Trophoblast cell (in vitro differentiated cells and primary cell): ENCODE results near the gene FBXO44.

Source experiments
- DNase-seq, 2 donors: peaks; one replicate each; pipeline ENCODE4 v3.0.0-alpha.2; 2016
- H2AFZ ChIP-seq: 2 replicates; pipeline ENCODE4 v1.6.1; 2013; ENCODE audit warnings: low read length, moderate library complexity, mild to moderate bottlenecking; ENCODE audit not compliant: insufficient read depth, poor library complexity
- H2AK5ac ChIP-seq: 2 replicates; pipeline ENCODE4 v1.6.1; 2013; ENCODE audit warnings: mild to moderate bottlenecking, low read length
- H2BK120ac ChIP-seq: 2 replicates; pipeline ENCODE4 v1.6.1; 2013; ENCODE audit warnings: low read length, mild to moderate bottlenecking, moderate library complexity; ENCODE audit not compliant: insufficient read depth, poor library complexity
- H2BK12ac ChIP-seq: 2 replicates; pipeline ENCODE4 v1.6.1; 2013; ENCODE audit warnings: mild to moderate bottlenecking, low read length, moderate library complexity
- H2BK5ac ChIP-seq: 2 replicates; pipeline ENCODE4 v1.6.1; 2013; ENCODE audit warnings: low read length, low read depth, moderate library complexity, mild to moderate bottlenecking; ENCODE audit not compliant: poor library complexity
- H3K14ac ChIP-seq: 2 replicates; pipeline ENCODE4 v1.6.1; 2013; ENCODE audit warnings: mild to moderate bottlenecking, low read length
- H3K18ac ChIP-seq: 2 replicates; pipeline ENCODE4 v1.6.1; 2013; ENCODE audit warnings: mild to moderate bottlenecking, low read length
- H3K23ac ChIP-seq: 2 replicates; pipeline ENCODE4 v1.6.1; 2013; ENCODE audit warnings: low read length
- H3K27ac ChIP-seq: 2 replicates; pipeline ENCODE4 v1.5.1; 2013; ENCODE audit warnings: low read depth, mild to moderate bottlenecking, inconsistent platforms, low read length, moderate library complexity
- H3K27me3 ChIP-seq: 2 replicates; pipeline ENCODE4 v1.6.1; 2013; ENCODE audit warnings: inconsistent platforms, mild to moderate bottlenecking, low read length, moderate library complexity; ENCODE audit not compliant: insufficient read depth
- H3K36me3 ChIP-seq, 2 experiments: 1 replicate in 1 of 2; 2 replicates in 1 of 2; pipeline ENCODE4 v1.6.1; 2013; ENCODE audit warnings: low read length in 2 of 2, mild to moderate bottlenecking in 2 of 2, moderate library complexity in 1 of 2; ENCODE audit not compliant: insufficient read depth in 2 of 2, control insufficient read depth in 1 of 2
- H3K4ac ChIP-seq: 2 replicates; pipeline ENCODE4 v1.6.1; 2013; ENCODE audit warnings: low read depth, mild to moderate bottlenecking, low read length, moderate library complexity
- H3K4me1 ChIP-seq, 2 experiments: 1 replicate in 1 of 2; 2 replicates in 1 of 2; pipeline ENCODE4 v1.6.1; 2013; ENCODE audit warnings: low read length in 2 of 2, mild to moderate bottlenecking in 2 of 2, moderate library complexity in 1 of 2; ENCODE audit not compliant: insufficient read depth in 2 of 2, control insufficient read depth in 1 of 2
- H3K4me2 ChIP-seq: 2 replicates; pipeline ENCODE4 v1.6.1; 2013; ENCODE audit warnings: inconsistent platforms, mild to moderate bottlenecking, low read length, moderate library complexity
- H3K4me3 ChIP-seq: 2 replicates; pipeline ENCODE4 v1.5.1; 2013; ENCODE audit warnings: mild to moderate bottlenecking, low read depth, low read length, inconsistent platforms
- H3K79me1 ChIP-seq: one replicate; pipeline ENCODE4 v1.6.1; 2013; ENCODE audit warnings: low read length
- H3K79me2 ChIP-seq: 2 replicates; pipeline ENCODE4 v1.6.1; 2013; ENCODE audit warnings: low read length, mild to moderate bottlenecking; ENCODE audit not compliant: control insufficient read depth, insufficient read depth, poor library complexity
- H3K9ac ChIP-seq: 2 replicates; pipeline ENCODE4 v1.6.1; 2013; ENCODE audit warnings: mild to moderate bottlenecking, low read length
- H3K9me3 ChIP-seq: 2 replicates; pipeline ENCODE4 v1.6.1; 2013; ENCODE audit warnings: low read depth, mild to moderate bottlenecking, control low read depth, inconsistent platforms, low read length; ENCODE audit not compliant: insufficient read depth
- H4K12ac ChIP-seq: 2 replicates; pipeline ENCODE4 v1.6.1; 2013; ENCODE audit warnings: low read depth, mild to moderate bottlenecking, low read length, moderate library complexity
- H4K8ac ChIP-seq: 2 replicates; pipeline ENCODE4 v1.6.1; 2013; ENCODE audit warnings: low read depth, mild to moderate bottlenecking, low read length, moderate library complexity
- H4K91ac ChIP-seq: one replicate; pipeline ENCODE4 v1.6.1; 2013; ENCODE audit warnings: low read depth, mild to moderate bottlenecking, low read length, moderate library complexity
- WGBS: extraction: QIAGEN DNeasy Blood & Tissue Kit; methylation state at CpG from one replicate; pipeline ENCODE4 v1.1.7; 2013; ENCODE audit warnings: missing lambda C conversion rate; ENCODE audit not compliant: insufficient read length, insufficient coverage; ENCODE audit errors: extremely low coverage; 5-methylcytosine and 5-hydroxymethylcytosine counted together

Gene FBXO44

GRCh38 chr1:11706292-11706691, 51.6 kb downstream of the FBXO44 start:
- H3K27me3 ChIP-seq: no peaks in the 10 kb centered on the region
- no peaks in the 10 kb centered on the region for H3K4me1 ChIP-seq
- no peak overlapping the region for H2AK5ac ChIP-seq
- H2BK120ac ChIP-seq: no peak overlapping the region
- H4K8ac ChIP-seq: no peak overlapping the region
- H3K9ac ChIP-seq: no peak overlapping the region
- H3K23ac ChIP-seq: no peak overlapping the region
- no peak for DNase-seq
- H3K14ac ChIP-seq: no peak overlapping the region
- H2BK12ac ChIP-seq: no peak overlapping the region
- no peak overlapping the region for H4K12ac ChIP-seq
- no peak overlapping the region for H3K27ac ChIP-seq
- H2AFZ ChIP-seq: no peak overlapping the region
- no peak overlapping the region for H3K18ac ChIP-seq
- no peak overlapping the region for H3K4me3 ChIP-seq
- H3K4ac ChIP-seq: no peak overlapping the region
- no peak overlapping the region for H4K91ac ChIP-seq
- H3K36me3 ChIP-seq: no peaks in the 10 kb centered on the region
- H3K4me2 ChIP-seq: no peak overlapping the region
- H3K79me1 ChIP-seq: no peaks in the 10 kb centered on the region
- no CpG with 5 or more reads among the region's 14 CpGs for WGBS
- H2BK5ac ChIP-seq: no peak overlapping the region
- no peaks in the 10 kb centered on the region for H3K79me2 ChIP-seq
- H3K9me3 ChIP-seq: peaks cover 6% of the 10 kb centered on the region

GRCh38 chr1:11707621-11708276, 53.1 kb downstream of the FBXO44 start:
- no CpG with 5 or more reads among the region's 17 CpGs for WGBS
- Histone ChIP-seq H3K18ac (no peak overlapping the region), H3K14ac (no peak overlapping the region), H4K91ac (no peak overlapping the region), H3K9me3 (peaks cover 3% of the 10 kb centered on the region), H3K36me3 (no peaks in the 10 kb centered on the region), H2BK120ac (no peak overlapping the region), H3K4me1 (no peaks in the 10 kb centered on the region), H3K79me1 (no peaks in the 10 kb centered on the region), H2BK12ac (no peak overlapping the region), H2AK5ac (no peak overlapping the region), H3K4me3 (peak overlapping the region; percentile 23), H3K4me2 (no peak overlapping the region), H3K23ac (no peak overlapping the region), H4K8ac (no peak overlapping the region), H3K4ac (no peak overlapping the region), H4K12ac (no peak overlapping the region), H2AFZ (no peak overlapping the region), H3K9ac (no peak overlapping the region), H3K27ac (no peak overlapping the region), H2BK5ac (no peak overlapping the region), H3K79me2 (no peaks in the 10 kb centered on the region), H3K27me3 (no peaks in the 10 kb centered on the region)
- DNase-seq: no peak

- no peak overlapping the region for H3K4ac ChIP-seq
- no peak overlapping the region for H3K23ac ChIP-seq
- H2AFZ ChIP-seq: no peak overlapping the region
- no peaks in the 10 kb centered on the region for H3K27me3 ChIP-seq
- H3K4me1 ChIP-seq: no peaks in the 10 kb centered on the region
- WGBS: no CpG with 5 or more reads among the region's 11 CpGs
- H2BK5ac ChIP-seq: no peak overlapping the region
- H3K27ac ChIP-seq: no peak overlapping the region
- H3K9ac ChIP-seq: no peak overlapping the region
- H3K79me1 ChIP-seq: no peaks in the 10 kb centered on the region
- no peak overlapping the region for H2BK12ac ChIP-seq
- H3K14ac ChIP-seq: no peak overlapping the region
- no peak overlapping the region for H2BK120ac ChIP-seq
- no peak overlapping the region for H4K12ac ChIP-seq
- peaks cover 3% of the 10 kb centered on the region for H3K9me3 ChIP-seq
- no peak overlapping the region for H4K91ac ChIP-seq
- no peak overlapping the region for H4K8ac ChIP-seq
- no peak overlapping the region for H2AK5ac ChIP-seq
- H3K18ac ChIP-seq: no peak overlapping the region
- H3K4me2 ChIP-seq: no peak overlapping the region
- no peak overlapping the region for H3K4me3 ChIP-seq
- DNase-seq: no peak
- no peaks in the 10 kb centered on the region for H3K36me3 ChIP-seq
- no peaks in the 10 kb centered on the region for H3K79me2 ChIP-seq
Observed at GRCh38 chr1:11708554-11709350, 54.1 kb downstream of the FBXO44 start.

- no peaks in the 10 kb centered on the region for H3K27me3 ChIP-seq
- no peak overlapping the region for H4K8ac ChIP-seq
- no CpG with 5 or more reads among the region's 5 CpGs for WGBS
Observed at GRCh38 chr1:11711490-11711889, 56.8 kb downstream of the FBXO44 start.

More at GRCh38 chr1:11711490-11711889, 56.8 kb downstream of the FBXO44 start:
- Histone ChIP-seq H2BK12ac (no peak overlapping the region), H3K4me2 (no peak overlapping the region), H3K4me3 (no peak overlapping the region), H3K4me1 (no peaks in the 10 kb centered on the region), H3K4ac (no peak overlapping the region), H2BK120ac (no peak overlapping the region), H2AFZ (no peak overlapping the region), H3K36me3 (no peaks in the 10 kb centered on the region), H3K79me2 (no peaks in the 10 kb centered on the region), H2AK5ac (no peak overlapping the region), H3K9me3 (peaks cover 3% of the 10 kb centered on the region), H2BK5ac (no peak overlapping the region), H4K91ac (no peak overlapping the region), H3K18ac (no peak overlapping the region), H3K79me1 (no peaks in the 10 kb centered on the region), H3K27ac (no peak overlapping the region), H4K12ac (no peak overlapping the region), H3K23ac (no peak overlapping the region), H3K14ac (no peak overlapping the region), H3K9ac (no peak overlapping the region)
- no peak for DNase-seq
